PC-9 (cell line): ENCODE measurements around the gene KNCN. TPM values are rescaled to one million over a fixed set of nuclear protein-coding genes. Genes with fewer than 3 reads are reported as not detected.
A peak's percentile ranks its signal among the peaks of the same experiment; 100 is the strongest.

ENCODE experiments used
- BruUV-seq: library from RNA; stranded (reverse); fragments of 400-500 nt; replicated peaks from 2 replicates; lab custom pipeline; 2021; lab: Mats Ljungman, UMichigan
- CTCF ChIA-PET: fragments of 300-600 bp; sonication (Branson Sonifier 250); formaldehyde crosslinking; loops from one replicate; lab custom pipeline; 2022; ENCODE audit warnings: antibody characterized with exemption; lab: Charles Lee
- POLR2A ChIA-PET: fragments of 300-600 bp; sonication (Branson Sonifier 250); formaldehyde crosslinking; loops from one replicate; lab custom pipeline; 2022; ENCODE audit warnings: antibody characterized with exemption; ENCODE audit not compliant: unreplicated experiment; lab: Charles Lee
- DNase-seq, 2 experiments: peaks; one replicate each; pipeline versions ENCODE4 v3.0.0 to v3.0.0-alpha.2; 2015 to 2022; ENCODE audit warnings: mixed read lengths in 1 of 2
- H2AFZ ChIP-seq: fragments of 200-600 bp; sonication (generic); 2 replicates; pipeline ENCODE4 v1.8.1; 2017; ENCODE audit warnings: antibody characterized with exemption
- H3F3A ChIP-seq: fragments of 200-600 bp; sonication (generic); 2 replicates; pipeline ENCODE4 v1.8.1; 2017; ENCODE audit warnings: antibody characterized with exemption, mild to moderate bottlenecking, low read depth; ENCODE audit not compliant: insufficient read depth
- H3K27ac ChIP-seq: fragments of 200-600 bp; sonication (generic); 2 replicates; pipeline ENCODE4 v1.6.1; 2016; ENCODE audit warnings: mixed run types
- H3K27me3 ChIP-seq: fragments of 200-600 bp; sonication (generic); 2 replicates; pipeline ENCODE4 v1.6.1; 2016; ENCODE audit warnings: low read depth, mixed run types; ENCODE audit not compliant: insufficient read depth
- H3K36me3 ChIP-seq: fragments of 200-600 bp; sonication (generic); 2 replicates; pipeline ENCODE4 v1.6.1; 2016; ENCODE audit warnings: low read depth, mixed run types
- H3K4me1 ChIP-seq: fragments of 200-600 bp; sonication (generic); replicated peaks from 2 replicates; pipeline ENCODE4 v1.6.1; 2016; ENCODE audit warnings: mixed run types; ENCODE audit not compliant: insufficient read depth
- H3K4me2 ChIP-seq: fragments of 200-600 bp; sonication (generic); 2 replicates; pipeline ENCODE4 v1.6.1; 2017; ENCODE audit warnings: mixed run types
- H3K4me3 ChIP-seq: fragments of 200-600 bp; sonication (generic); 2 replicates; pipeline ENCODE4 v1.6.1; 2016; ENCODE audit warnings: mixed run types
- H3K79me2 ChIP-seq: fragments of 200-600 bp; sonication (generic); 2 replicates; pipeline ENCODE4 v1.6.1; 2017; ENCODE audit warnings: low read depth, mixed run types
- H3K9me2 ChIP-seq: fragments of 200-600 bp; sonication (generic); 2 replicates; pipeline ENCODE4 v1.8.1; 2017; ENCODE audit warnings: mild to moderate bottlenecking; ENCODE audit not compliant: insufficient read depth
- H3K9me3 ChIP-seq: fragments of 200-600 bp; sonication (generic); 2 replicates; pipeline ENCODE4 v1.8.1; 2016; ENCODE audit warnings: low read depth; ENCODE audit not compliant: insufficient read depth
- H4K20me1 ChIP-seq: fragments of 200-600 bp; sonication (generic); 2 replicates; pipeline ENCODE4 v1.8.1; 2017; ENCODE audit not compliant: insufficient read depth
- EZH2 ChIP-seq: fragments of 200-600 bp; sonication (generic); IDR thresholded peaks from 2 replicates; pipeline ENCODE4 v1.8.0; 2017; ENCODE audit warnings: antibody characterized with exemption, low read depth
- intact Hi-C: fragments of 100-400 bp; cut with micrococcal nuclease; formaldehyde crosslinking; loops from one replicate; pipeline ENCODE4 v1.10.0; 2022; ENCODE audit not compliant: unreplicated experiment
- total RNA-seq: library from RNA; stranded (reverse); gene quantifications from 2 replicates; pipeline ENCODE4 v1.2.3, GENCODE V29; 2021
- TF ChIP-seq, protein P1 (sequence below): fragments of 200-600 bp; sonication (generic); conservative IDR thresholded peaks from 2 replicates; pipeline ENCODE4 v1.6.1; 2017; ENCODE audit warnings: mixed run types, antibody characterized with exemption, mild to moderate bottlenecking, moderate library complexity

Gene KNCN
- total RNA-seq, 1 experiment from 2014 or later = not detected

DNA sequence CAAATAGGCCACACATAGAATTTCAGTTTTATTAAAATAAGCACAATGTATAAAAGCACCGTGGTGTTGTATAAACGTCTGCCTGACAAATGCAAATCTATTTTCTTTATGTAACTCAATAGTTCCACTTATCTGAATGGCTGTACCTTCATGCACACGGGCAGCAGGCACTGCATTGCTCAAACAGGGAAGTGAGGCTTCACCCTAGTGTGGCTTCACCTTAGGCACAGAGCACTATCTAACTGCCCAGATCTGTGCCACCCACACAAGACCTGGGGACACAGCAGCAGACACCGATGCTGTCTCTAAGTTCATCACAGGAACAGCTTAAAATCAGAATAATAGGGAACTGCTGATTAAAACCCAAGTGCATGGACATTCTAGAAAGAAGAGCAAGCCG, 6.0 kb upstream of the KNCN start:
- peak in 1 of 2 experiments; percentile 28 for DNase-seq
- no peak overlapping the region for H3K27ac ChIP-seq
- no TSS peak for BruUV-seq
- no peaks in the 10 kb centered on the region for H3K9me2 ChIP-seq
- H3K79me2 ChIP-seq = no peaks in the 10 kb centered on the region
- peaks cover 3% of the 10 kb centered on the region; the same call in 1 of the 2 replicates for H3K27me3 ChIP-seq
- H3K4me1 ChIP-seq = 0 out of 2 replicates have a peak, but pooled peaks cover 9% of the 10 kb centered on the region
- no peak overlapping the region for H3K4me2 ChIP-seq
- no peaks in the 10 kb centered on the region for H4K20me1 ChIP-seq
- no peak overlapping the region for H3K4me3 ChIP-seq
- H3K9me3 ChIP-seq = no peaks in the 10 kb centered on the region
- peaks cover 6% of the 10 kb centered on the region; the same call in 1 of the 2 replicates for H3F3A ChIP-seq
- TF ChIP-seq, protein P1, sequence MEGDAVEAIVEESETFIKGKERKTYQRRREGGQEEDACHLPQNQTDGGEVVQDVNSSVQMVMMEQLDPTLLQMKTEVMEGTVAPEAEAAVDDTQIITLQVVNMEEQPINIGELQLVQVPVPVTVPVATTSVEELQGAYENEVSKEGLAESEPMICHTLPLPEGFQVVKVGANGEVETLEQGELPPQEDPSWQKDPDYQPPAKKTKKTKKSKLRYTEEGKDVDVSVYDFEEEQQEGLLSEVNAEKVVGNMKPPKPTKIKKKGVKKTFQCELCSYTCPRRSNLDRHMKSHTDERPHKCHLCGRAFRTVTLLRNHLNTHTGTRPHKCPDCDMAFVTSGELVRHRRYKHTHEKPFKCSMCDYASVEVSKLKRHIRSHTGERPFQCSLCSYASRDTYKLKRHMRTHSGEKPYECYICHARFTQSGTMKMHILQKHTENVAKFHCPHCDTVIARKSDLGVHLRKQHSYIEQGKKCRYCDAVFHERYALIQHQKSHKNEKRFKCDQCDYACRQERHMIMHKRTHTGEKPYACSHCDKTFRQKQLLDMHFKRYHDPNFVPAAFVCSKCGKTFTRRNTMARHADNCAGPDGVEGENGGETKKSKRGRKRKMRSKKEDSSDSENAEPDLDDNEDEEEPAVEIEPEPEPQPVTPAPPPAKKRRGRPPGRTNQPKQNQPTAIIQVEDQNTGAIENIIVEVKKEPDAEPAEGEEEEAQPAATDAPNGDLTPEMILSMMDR = no peak
- no peak for TF ChIP-seq EZH2
- intact Hi-C loops = no loop called here
- H3K36me3 ChIP-seq = no peaks in the 10 kb centered on the region
- H2AFZ ChIP-seq = no peak overlapping the region
- POLR2A ChIA-PET = no interaction called here
- CTCF ChIA-PET = no interaction called here

DNA sequence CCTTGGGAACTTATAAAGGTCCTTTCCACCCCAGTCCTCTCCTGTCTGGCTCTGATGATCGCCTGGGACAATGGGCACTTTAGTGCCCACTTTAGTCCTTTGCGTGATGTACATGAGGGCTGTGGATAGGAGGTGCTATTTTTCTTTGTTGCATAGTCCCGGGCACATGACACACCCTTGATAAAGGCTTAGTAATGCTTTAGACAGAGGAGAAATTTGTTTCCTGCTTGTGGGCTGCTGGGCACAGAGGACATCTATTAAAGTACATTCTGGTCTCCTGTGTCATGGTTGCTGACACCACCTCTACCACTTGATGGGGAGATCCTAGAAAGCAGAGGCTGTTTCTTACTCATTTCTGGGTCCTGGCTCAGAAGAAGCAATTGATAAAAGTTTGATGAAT, 5.4 kb upstream of the KNCN start:
- no TSS peak for BruUV-seq
- Histone ChIP-seq H4K20me1 (no peaks in the 10 kb centered on the region), H3K79me2 (no peaks in the 10 kb centered on the region), H3K9me3 (no peaks in the 10 kb centered on the region), H3K4me3 (no peak overlapping the region), H3K27ac (no peak overlapping the region), H3K4me2 (no peak overlapping the region), H3K9me2 (no peaks in the 10 kb centered on the region), H3F3A (peaks cover 6% of the 10 kb centered on the region; the same call in 1 of the 2 replicates), H3K4me1 (0 out of 2 replicates have a peak, but pooled peaks cover 9% of the 10 kb centered on the region), H3K36me3 (no peaks in the 10 kb centered on the region), H2AFZ (no peak overlapping the region), H3K27me3 (peaks cover 9% of the 10 kb centered on the region; the same call in 1 of the 2 replicates)
- DNase-seq = peak; percentile 38 to 86
- ChIA-PET CTCF (no interaction called here), POLR2A (no interaction called here)
- intact Hi-C loops = no loop called here
- no peak for TF ChIP-seq EZH2
- TF ChIP-seq, protein P1 = no peak

DNA sequence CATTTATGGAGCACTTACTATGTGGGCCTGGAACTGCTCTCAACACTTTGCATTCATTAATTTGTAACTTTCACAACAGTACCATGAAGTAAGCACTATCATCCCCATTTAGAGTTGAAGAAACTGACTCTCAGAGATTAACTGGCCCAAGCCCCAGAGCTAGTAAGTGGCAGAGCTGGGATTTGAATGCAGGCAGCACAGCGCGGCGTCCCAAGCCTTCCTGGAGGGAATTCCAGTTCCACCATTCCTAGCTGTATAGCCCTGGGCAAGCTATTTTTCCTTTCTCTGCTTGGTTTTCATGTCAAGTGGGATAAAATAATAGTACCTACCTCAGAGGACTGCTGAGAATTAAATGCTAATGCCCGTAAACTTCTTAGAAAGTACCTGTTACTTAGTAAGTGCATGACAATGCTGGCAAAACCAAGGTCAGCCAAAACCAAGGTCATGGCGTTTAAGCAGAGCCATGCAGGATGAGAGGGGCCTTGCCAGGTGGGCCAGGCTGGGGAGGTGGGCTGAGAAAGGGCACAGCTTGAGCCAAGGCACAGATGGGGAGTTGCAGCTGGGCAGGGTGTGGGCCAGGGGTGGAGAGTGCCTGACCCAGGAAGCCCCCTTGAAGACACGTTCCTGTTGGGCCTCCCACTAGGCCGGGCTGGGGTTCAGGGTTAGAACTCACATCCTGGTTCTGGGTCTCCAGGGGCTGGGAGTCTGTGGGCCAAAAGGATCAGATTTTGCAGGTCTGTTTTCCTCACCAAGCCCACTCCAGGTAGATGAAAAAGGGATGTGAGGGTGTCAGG, 4.6 kb upstream of the KNCN start:
- no peak overlapping the region for H3K27ac ChIP-seq
- intact Hi-C loops = no loop called here
- H2AFZ ChIP-seq = no peak overlapping the region
- H3K4me1 ChIP-seq = 0 out of 2 replicates have a peak, but pooled peaks cover 9% of the 10 kb centered on the region
- ChIA-PET POLR2A (interaction anchor here (0.5 kb wide), 1 partner anchor 149 kb away, joined by 24 read pairs; no protein-coding TSS in a partner anchor), CTCF (no interaction called here)
- TF ChIP-seq, protein P1 = no peak
- no peak for TF ChIP-seq EZH2
- no peak overlapping the region for H3K4me3 ChIP-seq
- H3F3A ChIP-seq = peaks cover 6% of the 10 kb centered on the region; the same call in 1 of the 2 replicates
- no peaks in the 10 kb centered on the region for H3K36me3 ChIP-seq
- BruUV-seq = TSS peak; percentile 14
- H3K27me3 ChIP-seq = peaks cover 13% of the 10 kb centered on the region; the same call in 1 of the 2 replicates
- peak in 1 of 2 experiments; percentile 19 for DNase-seq
- H4K20me1 ChIP-seq = no peaks in the 10 kb centered on the region
- H3K79me2 ChIP-seq = no peaks in the 10 kb centered on the region
- no peaks in the 10 kb centered on the region for H3K9me2 ChIP-seq
- H3K4me2 ChIP-seq = no peak overlapping the region
- no peaks in the 10 kb centered on the region for H3K9me3 ChIP-seq
